SK-N-SH treated with all-trans-retinoic acid at 6 μM for 48 hours (cell line): Measurements from ENCODE around the gene HHIPL1.
"Not testable (repeated sequence)": the region's sequence is repeated elsewhere in the genome, so short reads cannot be mapped to it uniquely, and the experiment has no call there.

Source experiments
- ATAC-seq: fragments of 200-7000 bp; cut with Tn5 transposase; 3 replicates; pipeline ENCODE4 v1.9.1; 2020; ENCODE audit warnings: mild to moderate bottlenecking, moderate library complexity
- ARNTL ChIP-seq: fragments of 450-650 bp; formaldehyde crosslinking; IDR thresholded peaks from 2 replicates; pipeline ENCODE4 v1.5.0; 2020; ENCODE audit warnings: low read depth, mild to moderate bottlenecking, moderate library complexity, borderline replicate concordance
- BACH2 ChIP-seq: fragments of 250-450 bp; sonication (Bioruptor Pico); IDR thresholded peaks from 2 replicates; pipeline ENCODE4 v1.9.0; 2021; ENCODE audit warnings: mild to moderate bottlenecking, borderline replicate concordance
- CSDC2 ChIP-seq: fragments of 250-450 bp; sonication (Bioruptor Pico); IDR thresholded peaks from 2 replicates; pipeline ENCODE4 v1.5.0; 2020; ENCODE audit warnings: mild to moderate bottlenecking, moderate library complexity
- CSRNP3 ChIP-seq: fragments of 250-450 bp; sonication (Bioruptor Pico); IDR thresholded peaks from 2 replicates; pipeline ENCODE4 v1.5.1; 2021; ENCODE audit warnings: mild to moderate bottlenecking, moderate library complexity
- GLIS3 ChIP-seq: fragments of 250-450 bp; sonication (Bioruptor Pico); IDR thresholded peaks from 2 replicates; pipeline ENCODE4 v1.5.0; 2020; ENCODE audit warnings: mild to moderate bottlenecking, moderate library complexity
- ISL1 ChIP-seq: fragments of 250-450 bp; sonication (Bioruptor Pico); IDR thresholded peaks from 2 replicates; pipeline ENCODE4 v2.1.2; 2022; ENCODE audit warnings: mild to moderate bottlenecking, moderate library complexity
- PATZ1 ChIP-seq: fragments of 250-450 bp; sonication (Bioruptor Pico); IDR thresholded peaks from 2 replicates; pipeline ENCODE4 v1.8.0; 2020; ENCODE audit warnings: mild to moderate bottlenecking, moderate library complexity, borderline replicate concordance
- POU6F1 ChIP-seq: fragments of 250-450 bp; sonication (Bioruptor Pico); IDR thresholded peaks from 2 replicates; pipeline ENCODE4 v1.8.0; 2021; ENCODE audit warnings: low read depth, mild to moderate bottlenecking, moderate library complexity, borderline replicate concordance
- RARB ChIP-seq: fragments of 250-450 bp; sonication (Bioruptor Pico); IDR thresholded peaks from 2 replicates; pipeline ENCODE4 v1.8.0; 2021; ENCODE audit warnings: mild to moderate bottlenecking, moderate library complexity
- TCF4 ChIP-seq: fragments of 250-450 bp; sonication (Bioruptor Pico); IDR thresholded peaks from 2 replicates; pipeline ENCODE4 v1.8.0; 2021; ENCODE audit warnings: mild to moderate bottlenecking, moderate library complexity, borderline replicate concordance
- TOX ChIP-seq: fragments of 250-450 bp; sonication (Bioruptor Pico); IDR thresholded peaks from 2 replicates; pipeline ENCODE4 v1.8.0; 2021; ENCODE audit warnings: mild to moderate bottlenecking, moderate library complexity, borderline replicate concordance
- TSHZ2 ChIP-seq: fragments of 250-450 bp; sonication (Bioruptor Pico); IDR thresholded peaks from 2 replicates; pipeline ENCODE4 v1.5.0; 2020; ENCODE audit warnings: mild to moderate bottlenecking, moderate library complexity
- ZC3H10 ChIP-seq: fragments of 250-450 bp; sonication (Bioruptor Pico); IDR thresholded peaks from 2 replicates; pipeline ENCODE4 v1.5.1; 2021; ENCODE audit warnings: mild to moderate bottlenecking, moderate library complexity
- ZFP3 ChIP-seq: fragments of 250-450 bp; sonication (Bioruptor Pico); IDR thresholded peaks from 2 replicates; pipeline ENCODE4 v1.5.0; 2020; ENCODE audit warnings: mild to moderate bottlenecking, moderate library complexity
- ZFP30 ChIP-seq: fragments of 450-650 bp; formaldehyde crosslinking; IDR thresholded peaks from 2 replicates; pipeline ENCODE4 v1.5.0; 2022; ENCODE audit warnings: mild to moderate bottlenecking, moderate library complexity
- ZNF70 ChIP-seq: fragments of 450-650 bp; formaldehyde crosslinking; IDR thresholded peaks from 2 replicates; pipeline ENCODE4 v1.5.0; 2020; ENCODE audit warnings: mild to moderate bottlenecking, moderate library complexity

HHIPL1 gene

GRCh38 chr14:99635116-99635515 lies 9.8 kb upstream of the HHIPL1 start:
- TF ChIP-seq POU6F1 (CRISPR knock-in tag) (no peak), ZFP3 (CRISPR knock-in tag) (no peak), PATZ1 (CRISPR knock-in tag) (no peak), CSDC2 (no peak), TSHZ2 (no peak)
- ATAC-seq, result no peak

GRCh38 chr14:99636487-99636886 lies 8.4 kb upstream of the HHIPL1 start:
- no peak for TF ChIP-seq RARB (CRISPR knock-in tag)
- no peak for TF ChIP-seq ZFP3 (CRISPR knock-in tag)
- no peak for TF ChIP-seq ZNF70 (CRISPR knock-in tag)
- no peak for TF ChIP-seq ZC3H10 (CRISPR knock-in tag)
- no peak for TF ChIP-seq CSRNP3 (CRISPR knock-in tag)
- TF ChIP-seq POU6F1 (CRISPR knock-in tag), result no peak
- TF ChIP-seq ZFP30 (CRISPR knock-in tag), result no peak
- TF ChIP-seq GLIS3 (CRISPR knock-in tag), result no peak
- no peak for TF ChIP-seq BACH2 (CRISPR knock-in tag)
- no peak for TF ChIP-seq TOX (CRISPR knock-in tag)
- no peak for TF ChIP-seq TCF4 (CRISPR knock-in tag)
- TF ChIP-seq ARNTL (CRISPR knock-in tag), result no peak

GRCh38 chr14:99637624-99638023 lies 7.3 kb upstream of the HHIPL1 start:
- ATAC-seq, result no peak
- no peak for TF ChIP-seq RARB (CRISPR knock-in tag)
- TF ChIP-seq POU6F1 (CRISPR knock-in tag), result no peak
- TF ChIP-seq BACH2 (CRISPR knock-in tag), result no peak
- no peak for TF ChIP-seq ISL1
- TF ChIP-seq CSDC2, result no peak

More at GRCh38 chr14:99636487-99636886, 8.4 kb upstream of the HHIPL1 start:
- ATAC-seq, result no peak

- ATAC-seq, result not testable (repeated sequence)
Measured at GRCh38 chr14:99642771-99643170, 2.2 kb upstream of the HHIPL1 start.
